ENCODE measurements around the gene RBM47. TPM values are rescaled to one million over a fixed set of nuclear protein-coding genes. Genes with fewer than 3 reads are reported as not detected.

The RBM47 gene
- total RNA-seq, 2 experiments from 2014 or later: 0.27 to 0.92 TPM

DNA sequence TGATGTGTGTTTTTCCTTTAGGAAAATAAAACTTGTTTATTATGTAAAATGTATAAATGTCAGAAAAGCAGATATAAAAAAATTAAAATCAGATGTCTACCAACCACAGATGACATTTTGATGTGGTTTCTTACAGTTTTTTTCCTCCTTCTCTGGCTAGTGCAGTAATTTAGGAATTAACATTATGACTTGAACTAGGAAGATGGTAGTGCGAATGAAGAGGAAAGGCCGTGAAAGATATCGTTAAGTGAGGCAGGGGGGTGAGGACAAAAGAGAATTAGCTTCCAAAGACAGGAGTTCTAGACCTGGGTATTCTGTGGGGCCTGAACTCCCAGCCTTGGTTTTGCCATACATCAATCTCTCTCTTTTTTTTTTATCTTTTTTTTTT, 98.0 kb downstream of the RBM47 start:
- Mint-ChIP-seq H3K9me3 (no peaks in the 10 kb centered on the region), H3K36me3 (ENCODE audit: low read depth) (no peaks in the 10 kb centered on the region), H3K27ac (no peak overlapping the region), H3K27me3 (no peaks in the 10 kb centered on the region), H3K4me3 (no peak overlapping the region), H3K4me1 (ENCODE audit: low read depth) (no peaks in the 10 kb centered on the region)
- Histone ChIP-seq H3K36me3 (ENCODE audit: insufficient read depth, low read length) (no peaks in the 10 kb centered on the region), H3K4me1 (ENCODE audit: insufficient read depth, low read length) (no peaks in the 10 kb centered on the region), H3K27me3 (ENCODE audit: control insufficient read depth in 1 of 2, insufficient read depth in 2 of 2, low read length in 2 of 2) (no peaks in the 10 kb centered on the region), H3K9me3 (ENCODE audit: control insufficient read depth in 1 of 2, insufficient read depth in 1 of 2, low read length in 2 of 2) (no peaks in the 10 kb centered on the region), H3K4me3 (ENCODE audit: low read length) (no peak overlapping the region), H3K27ac (ENCODE audit: low read depth in 1 of 2, low read length in 2 of 2) (no peak overlapping the region)
- CTCF ChIA-PET: no interaction called here
- no peak for ATAC-seq (ENCODE audit: poor library complexity)
- TF ChIP-seq, protein P1, sequence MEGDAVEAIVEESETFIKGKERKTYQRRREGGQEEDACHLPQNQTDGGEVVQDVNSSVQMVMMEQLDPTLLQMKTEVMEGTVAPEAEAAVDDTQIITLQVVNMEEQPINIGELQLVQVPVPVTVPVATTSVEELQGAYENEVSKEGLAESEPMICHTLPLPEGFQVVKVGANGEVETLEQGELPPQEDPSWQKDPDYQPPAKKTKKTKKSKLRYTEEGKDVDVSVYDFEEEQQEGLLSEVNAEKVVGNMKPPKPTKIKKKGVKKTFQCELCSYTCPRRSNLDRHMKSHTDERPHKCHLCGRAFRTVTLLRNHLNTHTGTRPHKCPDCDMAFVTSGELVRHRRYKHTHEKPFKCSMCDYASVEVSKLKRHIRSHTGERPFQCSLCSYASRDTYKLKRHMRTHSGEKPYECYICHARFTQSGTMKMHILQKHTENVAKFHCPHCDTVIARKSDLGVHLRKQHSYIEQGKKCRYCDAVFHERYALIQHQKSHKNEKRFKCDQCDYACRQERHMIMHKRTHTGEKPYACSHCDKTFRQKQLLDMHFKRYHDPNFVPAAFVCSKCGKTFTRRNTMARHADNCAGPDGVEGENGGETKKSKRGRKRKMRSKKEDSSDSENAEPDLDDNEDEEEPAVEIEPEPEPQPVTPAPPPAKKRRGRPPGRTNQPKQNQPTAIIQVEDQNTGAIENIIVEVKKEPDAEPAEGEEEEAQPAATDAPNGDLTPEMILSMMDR (IDR thresholded peaks at IDR 0.05): no peak
- POLR2A ChIA-PET: interaction anchor here (0.9 to 1.2 kb wide), 2 partner anchors 9 to 18 kb away, joined by 3 to 5 read pairs; no protein-coding TSS in a partner anchor
- intact Hi-C loops (cut with DNase I, micrococcal nuclease): no loop called here
- no peak for DNase-seq

DNA sequence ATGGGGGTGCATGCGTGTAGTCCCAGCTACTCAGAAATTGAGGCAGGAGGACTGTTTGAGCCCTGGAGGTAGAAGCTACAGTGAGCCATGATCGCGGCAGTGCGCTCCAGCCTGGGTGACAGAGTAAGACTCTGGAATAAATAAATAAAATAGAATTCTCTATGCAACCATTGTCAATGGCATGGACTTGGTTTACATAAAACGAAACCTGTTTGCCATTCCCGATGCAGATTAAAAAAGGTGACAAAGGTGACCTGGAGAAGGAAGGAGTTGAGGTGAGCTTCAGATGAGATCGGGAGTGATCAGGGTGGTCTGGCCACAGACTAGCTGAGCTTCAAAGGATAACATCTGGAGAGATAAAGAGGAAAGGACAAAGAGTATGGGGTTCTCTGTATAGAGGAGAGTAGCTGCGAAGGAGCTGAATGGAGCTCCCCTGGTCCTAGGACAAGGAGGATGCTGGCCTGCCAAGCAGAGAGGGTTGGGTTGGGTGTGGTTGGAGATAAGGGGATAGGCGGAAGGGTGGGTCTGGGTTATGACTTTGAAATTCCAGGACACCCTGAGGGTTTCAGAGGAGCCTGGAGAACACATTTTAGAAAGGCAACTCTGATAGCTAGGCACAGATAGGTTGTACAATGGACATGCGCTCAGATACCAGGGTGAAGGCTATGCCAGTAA, 98.6 kb downstream of the RBM47 start:
- ChIA-PET CTCF (interaction anchor here (0.6 kb wide), 1 partner anchor 503 kb away, joined by 3 read pairs; no protein-coding TSS in a partner anchor), POLR2A (interaction anchor here (0.9 to 1.2 kb wide), 2 partner anchors 9 to 17 kb away, joined by 3 to 5 read pairs; no protein-coding TSS in a partner anchor)
- no peaks in the 10 kb centered on the region for H3K36me3 Mint-ChIP-seq (ENCODE audit: low read depth)
- no peak overlapping the region for H3K4me3 Mint-ChIP-seq
- H3K27ac Mint-ChIP-seq: no peak overlapping the region
- Histone ChIP-seq H3K27me3 (ENCODE audit: control insufficient read depth in 1 of 2, insufficient read depth in 2 of 2, low read length in 2 of 2) (no peaks in the 10 kb centered on the region), H3K36me3 (ENCODE audit: insufficient read depth, low read length) (no peaks in the 10 kb centered on the region), H3K27ac (ENCODE audit: low read depth in 1 of 2, low read length in 2 of 2) (no peak overlapping the region), H3K4me1 (ENCODE audit: insufficient read depth, low read length) (no peaks in the 10 kb centered on the region), H3K4me3 (ENCODE audit: low read length) (no peak overlapping the region), H3K9me3 (ENCODE audit: control insufficient read depth in 1 of 2, insufficient read depth in 1 of 2, low read length in 2 of 2) (no peaks in the 10 kb centered on the region)
- no peak for ATAC-seq (ENCODE audit: poor library complexity)
- DNase-seq: no peak
- H3K9me3 Mint-ChIP-seq: no peaks in the 10 kb centered on the region
- TF ChIP-seq, protein P1 (IDR thresholded peaks at IDR 0.05): no peak
- H3K4me1 Mint-ChIP-seq (ENCODE audit: low read depth): no peaks in the 10 kb centered on the region
- no peaks in the 10 kb centered on the region for H3K27me3 Mint-ChIP-seq
- intact Hi-C loops (cut with DNase I, micrococcal nuclease): no loop called here

DNA sequence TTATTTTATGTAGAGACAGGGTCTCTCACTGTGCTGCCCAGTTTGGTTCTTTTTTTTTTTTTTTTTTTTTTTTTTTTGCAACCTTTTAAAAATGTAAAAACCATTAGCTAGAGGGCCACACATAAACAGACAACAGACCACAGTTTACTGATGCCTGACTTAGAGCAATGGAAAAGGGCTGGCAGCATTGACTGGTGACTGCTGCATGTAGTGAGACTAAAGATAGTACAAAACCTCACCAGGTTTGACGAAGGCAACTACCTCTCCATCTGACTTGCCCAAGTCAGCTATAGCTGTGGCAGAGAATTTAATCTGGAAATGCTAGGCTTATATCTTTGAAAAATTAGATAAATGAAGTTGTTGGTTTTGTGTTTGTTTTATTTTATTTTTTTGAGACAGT, 102.9 kb downstream of the RBM47 start:
- Mint-ChIP-seq H3K36me3 (ENCODE audit: low read depth) (no peaks in the 10 kb centered on the region), H3K27ac (no peak overlapping the region), H3K9me3 (no peaks in the 10 kb centered on the region), H3K4me1 (ENCODE audit: low read depth) (no peaks in the 10 kb centered on the region), H3K4me3 (no peak overlapping the region), H3K27me3 (no peaks in the 10 kb centered on the region)
- no peak overlapping the region for H3K4me3 ChIP-seq (ENCODE audit: low read length)
- H3K4me1 ChIP-seq (ENCODE audit: insufficient read depth, low read length): no peaks in the 10 kb centered on the region
- no peaks in the 10 kb centered on the region for H3K27me3 ChIP-seq (ENCODE audit: control insufficient read depth in 1 of 2, insufficient read depth in 2 of 2, low read length in 2 of 2)
- DNase-seq (no peak), ATAC-seq (ENCODE audit: poor library complexity) (no peak)
- H3K36me3 ChIP-seq (ENCODE audit: insufficient read depth, low read length): no peaks in the 10 kb centered on the region
- TF ChIP-seq, protein P1 (IDR thresholded peaks at IDR 0.05): no peak
- ChIA-PET CTCF (no interaction called here), POLR2A (no interaction called here)
- H3K27ac ChIP-seq (ENCODE audit: low read depth in 1 of 2, low read length in 2 of 2): no peak overlapping the region
- H3K9me3 ChIP-seq (ENCODE audit: control insufficient read depth in 1 of 2, insufficient read depth in 1 of 2, low read length in 2 of 2): no peaks in the 10 kb centered on the region
- intact Hi-C loops (cut with DNase I, micrococcal nuclease): no loop called here

Measured in CD4-positive, alpha-beta T cell (primary cell).